ENCODE measurements around the gene TMCO6.

DNA sequence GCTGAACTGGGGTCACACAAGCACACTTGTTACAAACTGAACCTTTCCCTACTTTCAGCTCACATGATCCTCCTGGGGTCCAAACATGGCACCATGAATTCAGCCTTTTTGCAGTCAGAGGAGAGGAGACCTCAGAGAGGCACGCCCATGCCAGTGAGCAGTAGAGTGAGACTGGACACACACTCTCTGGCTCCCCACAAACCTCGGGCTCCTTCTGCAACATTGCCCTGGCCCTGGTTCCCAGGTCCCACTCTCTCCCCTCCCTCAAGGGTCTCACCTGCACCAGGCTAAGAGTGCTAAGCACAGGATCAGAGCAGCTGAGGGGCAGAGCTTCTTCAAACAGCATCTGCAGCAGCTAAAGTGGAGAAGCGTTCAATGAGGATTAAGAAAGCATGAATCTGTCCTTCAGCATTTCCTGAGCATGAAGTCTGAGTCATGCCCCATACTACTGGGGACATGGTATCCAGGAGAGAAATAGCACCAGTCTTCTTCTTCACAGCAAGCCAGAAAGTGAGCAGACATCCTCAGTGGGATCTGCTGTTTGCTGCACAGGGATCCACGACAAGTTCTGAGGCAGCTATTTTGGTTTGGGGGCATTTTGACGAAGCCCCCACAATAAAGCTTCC is 47.4 kb upstream of the TMCO6 start:
- no peak for TF ChIP-seq CTCF (IDR thresholded peaks at IDR 0.05)
- no peak for TF ChIP-seq POLR2A (IDR thresholded peaks at IDR 0.05)
